ENCODE data around the gene CUL9.

- TF ChIP-seq POLR2AphosphoS5 (IDR thresholded peaks at IDR 0.05; ENCODE audit: low read depth, low read length) = no peak
- TF ChIP-seq POLR2A (IDR thresholded peaks at IDR 0.05; ENCODE audit: low read depth, low read length) = no peak
- no peak for TF ChIP-seq SPI1 (IDR thresholded peaks at IDR 0.05; ENCODE audit: low read depth, low read length)
Observed at GRCh38 chr6:43144879-43145278, 37.1 kb upstream of the CUL9 start.
